COLO668 (cell line): ENCODE results near the gene ACER3.

ENCODE experiments used
- DNase-seq: peaks from one replicate; lab custom pipeline; 2025; ENCODE audit not compliant: unreplicated experiment; lab: John Stamatoyannopoulos, UW

Gene ACER3

GRCh38 chr11:77072851-77073327 is 212.2 kb downstream of the ACER3 start:
- DNase-seq: no peak

- peak; percentile 71 for DNase-seq
Observed at GRCh38 chr11:77073328-77074001, 212.7 kb downstream of the ACER3 start.

DNA sequence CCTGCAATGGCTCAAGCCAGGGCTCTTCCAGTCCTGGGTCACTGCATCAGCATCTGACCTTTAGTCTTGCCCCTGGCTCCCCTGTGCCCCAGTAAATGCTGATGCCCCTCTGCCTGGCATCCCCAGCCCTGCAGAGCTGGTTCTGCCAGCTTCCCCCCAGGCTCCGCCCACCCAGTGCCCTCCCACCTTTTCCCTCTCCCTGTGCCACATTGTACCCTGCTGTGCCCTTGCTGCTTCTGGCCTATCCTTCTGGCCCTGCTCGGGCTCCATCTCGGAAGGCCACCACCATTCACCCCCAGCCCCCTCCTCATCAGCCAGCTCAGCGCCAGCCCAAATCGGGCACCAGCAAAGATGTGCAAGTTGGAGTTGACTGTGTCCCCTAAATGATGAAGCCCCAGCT is 213.5 kb downstream of the ACER3 start:
- peak; percentile 25 for DNase-seq

DNA sequence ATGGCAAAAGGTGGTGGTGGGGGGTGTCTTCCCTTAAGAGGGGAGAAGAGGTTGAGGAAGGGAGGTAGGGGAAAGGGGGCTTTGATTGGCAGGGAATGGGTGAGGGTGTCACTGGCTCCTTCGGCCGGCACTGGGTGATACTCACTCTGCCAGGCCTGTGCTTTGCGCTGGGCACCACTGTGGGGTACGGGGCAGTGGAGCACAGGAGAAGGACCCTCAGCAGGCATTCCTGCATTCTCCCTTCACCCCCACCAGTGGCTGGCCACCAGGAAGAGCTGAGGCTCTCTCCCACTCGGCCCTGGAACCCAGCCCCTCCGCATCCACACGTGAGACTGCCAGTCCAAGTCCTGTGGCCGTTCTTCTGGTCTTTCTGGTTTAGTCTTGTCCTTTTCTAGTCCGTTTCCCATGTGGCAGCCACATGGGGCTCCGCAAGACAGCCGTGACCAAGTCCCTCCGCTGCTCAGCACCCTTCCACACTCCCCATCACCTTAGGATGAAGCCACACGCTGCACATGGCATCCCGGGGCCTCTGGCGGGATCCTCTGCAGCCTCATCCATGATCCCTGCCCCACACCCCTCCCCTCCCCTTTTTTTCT is 214.0 kb downstream of the ACER3 start:
- no peak for DNase-seq

DNA sequence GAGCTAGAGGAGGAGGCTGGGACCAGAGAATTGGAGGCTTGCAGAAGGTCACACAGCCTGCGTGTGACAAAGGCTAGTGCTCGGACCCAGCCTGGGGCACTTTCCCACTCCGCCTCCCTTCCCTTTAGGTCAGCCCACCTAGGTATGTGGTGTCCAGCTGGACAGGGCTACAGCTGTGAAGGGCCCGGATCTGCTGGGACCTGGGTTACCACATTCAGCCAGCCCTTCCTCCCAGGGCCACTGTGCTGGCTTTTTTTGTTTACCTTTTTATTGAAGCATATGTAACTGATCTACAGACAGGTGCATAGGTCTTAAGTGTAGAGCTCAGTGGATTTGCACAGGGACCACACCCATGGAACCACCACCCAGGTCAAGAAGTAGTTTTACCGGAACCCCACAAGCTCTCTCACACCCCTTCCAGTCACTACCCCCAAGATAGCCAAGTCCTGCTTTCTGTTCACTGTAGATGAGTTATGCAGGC is 214.7 kb downstream of the ACER3 start:
- DNase-seq: peak; percentile 61
